ENCODE measurements around the gene IL17RA.

DNA sequence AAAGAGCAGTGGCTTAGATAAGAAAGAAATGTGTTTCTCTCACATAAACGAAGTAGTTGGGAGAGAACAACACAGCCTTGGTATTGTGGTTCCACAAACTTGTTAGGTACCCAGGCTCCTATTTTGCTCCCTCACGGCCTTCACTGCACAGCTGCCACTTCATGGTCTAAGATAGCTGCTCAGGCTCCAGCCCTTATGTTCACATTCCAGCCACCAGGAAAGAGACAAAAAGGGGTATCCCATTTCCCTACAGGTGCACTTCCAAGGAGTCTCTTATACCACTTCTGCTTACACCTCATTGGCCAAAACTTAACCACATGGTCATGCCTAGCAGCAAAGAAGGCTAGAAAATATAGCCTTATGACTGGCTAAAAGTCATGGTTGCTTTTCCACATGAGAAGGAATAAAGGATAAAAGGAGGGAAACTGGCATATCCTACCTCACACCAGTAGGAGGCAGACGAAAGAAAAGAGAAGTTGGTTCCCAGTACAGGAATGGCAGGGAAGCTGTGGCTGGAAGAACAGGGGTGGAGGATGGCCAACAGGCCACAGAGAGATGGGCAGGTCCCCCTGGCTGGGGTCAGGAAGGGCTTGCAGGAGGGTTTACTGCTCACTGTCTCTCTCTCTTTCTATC lies 79.7 kb downstream of the IL17RA start:
- no peak for TF ChIP-seq ZBTB49 (tag by site-specific recombination; IDR thresholded peaks at IDR 0.05; ENCODE audit: low read depth)
- no peak for TF ChIP-seq BCL11B (tag by site-specific recombination; IDR thresholded peaks at IDR 0.05; ENCODE audit: low read depth)
- TF ChIP-seq, protein P1, sequence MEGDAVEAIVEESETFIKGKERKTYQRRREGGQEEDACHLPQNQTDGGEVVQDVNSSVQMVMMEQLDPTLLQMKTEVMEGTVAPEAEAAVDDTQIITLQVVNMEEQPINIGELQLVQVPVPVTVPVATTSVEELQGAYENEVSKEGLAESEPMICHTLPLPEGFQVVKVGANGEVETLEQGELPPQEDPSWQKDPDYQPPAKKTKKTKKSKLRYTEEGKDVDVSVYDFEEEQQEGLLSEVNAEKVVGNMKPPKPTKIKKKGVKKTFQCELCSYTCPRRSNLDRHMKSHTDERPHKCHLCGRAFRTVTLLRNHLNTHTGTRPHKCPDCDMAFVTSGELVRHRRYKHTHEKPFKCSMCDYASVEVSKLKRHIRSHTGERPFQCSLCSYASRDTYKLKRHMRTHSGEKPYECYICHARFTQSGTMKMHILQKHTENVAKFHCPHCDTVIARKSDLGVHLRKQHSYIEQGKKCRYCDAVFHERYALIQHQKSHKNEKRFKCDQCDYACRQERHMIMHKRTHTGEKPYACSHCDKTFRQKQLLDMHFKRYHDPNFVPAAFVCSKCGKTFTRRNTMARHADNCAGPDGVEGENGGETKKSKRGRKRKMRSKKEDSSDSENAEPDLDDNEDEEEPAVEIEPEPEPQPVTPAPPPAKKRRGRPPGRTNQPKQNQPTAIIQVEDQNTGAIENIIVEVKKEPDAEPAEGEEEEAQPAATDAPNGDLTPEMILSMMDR (tag by site-specific recombination; IDR thresholded peaks at IDR 0.05), result no peak
- no peak for TF ChIP-seq ZNF366 (tag by site-specific recombination; conservative IDR thresholded peaks at IDR 0.05)
- TF ChIP-seq REST (tag by site-specific recombination; IDR thresholded peaks at IDR 0.05), result no peak
- no peak for TF ChIP-seq ZNF560 (tag by site-specific recombination; IDR thresholded peaks at IDR 0.05; ENCODE audit: borderline replicate concordance)
- no peak for TF ChIP-seq ZNF518A (tag by site-specific recombination; conservative IDR thresholded peaks at IDR 0.05; ENCODE audit: low read depth)
- TF ChIP-seq RBAK (tag by site-specific recombination; IDR thresholded peaks at IDR 0.05), result no peak
